Measurements from ENCODE around the gene SRSF5.

GRCh38 chr14:69812711-69813110 lies 45.8 kb downstream of the SRSF5 start:
- TF ChIP-seq PREB (CRISPR knock-in tag; IDR thresholded peaks at IDR 0.05) (no peak), HCFC1 (IDR thresholded peaks at IDR 0.05; ENCODE audit: low read depth, low read length) (no peak), RFX3 (CRISPR knock-in tag; IDR thresholded peaks at IDR 0.05) (no peak), ZNF788 (CRISPR knock-in tag; IDR thresholded peaks at IDR 0.05; ENCODE audit: borderline replicate concordance) (no peak), CTCF (CRISPR knock-in tag; IDR thresholded peaks at IDR 0.05) (peak; percentile 68)

All from HepG2 (cell line).